Activated effector memory CD4-positive, alpha-beta T cell treated with Interleukin-2 at 50 U/mL for 16 hours (primary cell): ENCODE data around the gene IL10.
"Not testable (repeated sequence)": the region's sequence is repeated elsewhere in the genome, so short reads cannot be mapped to it uniquely, and the experiment has no call there.

Experiments used
- DNase-seq: peaks from one replicate; pipeline ENCODE4 v3.0.0-alpha.2; 2020

Gene IL10

GRCh38 chr1:206792939-206793607 lies 20.8 kb upstream of the IL10 start:
- DNase-seq = no peak

GRCh38 chr1:206790502-206791250 lies 18.4 kb upstream of the IL10 start:
- no peak for DNase-seq

GRCh38 chr1:206788487-206789050 lies 16.3 kb upstream of the IL10 start:
- no peak for DNase-seq

GRCh38 chr1:206787891-206788290 lies 15.6 kb upstream of the IL10 start:
- no peak for DNase-seq

GRCh38 chr1:206786212-206786886 lies 14.1 kb upstream of the IL10 start:
- no peak for DNase-seq

- DNase-seq = no peak
These were observed 13.0 kb upstream of the IL10 start for GRCh38 chr1:206785182-206785765.

GRCh38 chr1:206784471-206784903 lies 12.2 kb upstream of the IL10 start:
- peak; percentile 66 for DNase-seq

GRCh38 chr1:206783506-206783905 lies 11.2 kb upstream of the IL10 start:
- DNase-seq = no peak

- no peak for DNase-seq
These were observed 10.2 kb upstream of the IL10 start for GRCh38 chr1:206782448-206782847.

GRCh38 chr1:206779638-206780037 lies 7.3 kb upstream of the IL10 start:
- no peak for DNase-seq

GRCh38 chr1:206778911-206779310 lies 6.6 kb upstream of the IL10 start:
- not testable (repeated sequence) for DNase-seq

GRCh38 chr1:206778031-206778430 lies 5.7 kb upstream of the IL10 start:
- DNase-seq = no peak

GRCh38 chr1:206776229-206776628 lies 3.9 kb upstream of the IL10 start:
- no peak for DNase-seq

- DNase-seq = no peak
These were observed 1.8 kb upstream of the IL10 start for GRCh38 chr1:206774093-206774492.

GRCh38 chr1:206771338-206771692 lies 979 bp downstream of the IL10 start:
- no peak for DNase-seq

- DNase-seq = no peak
These were observed 1.6 kb downstream of the IL10 start, which contains the start of gene IL19 for GRCh38 chr1:206770531-206771337. TSS of gene IL19 (plus strand) at chr1:206770773. CDS start at chr1:206836663, 65,890 bp downstream.

GRCh38 chr1:206769304-206769731 lies 3.0 kb downstream of the IL10 start:
- DNase-seq = no peak

- no peak for DNase-seq
These were observed 3.6 kb downstream of the IL10 start for GRCh38 chr1:206768472-206769303.

GRCh38 chr1:206766251-206766856 lies 5.9 kb downstream of the IL10 start:
- peak; percentile 56 for DNase-seq

- not testable (repeated sequence) for DNase-seq
These were observed 6.5 kb downstream of the IL10 start for GRCh38 chr1:206765771-206766170.
